Measurements from ENCODE around the gene PGAM2. TPM values are rescaled to one million over a fixed set of nuclear protein-coding genes. Genes with fewer than 3 reads are reported as not detected.

The PGAM2 gene
- polyA plus RNA-seq, 1 experiment: 0.16 TPM

DNA sequence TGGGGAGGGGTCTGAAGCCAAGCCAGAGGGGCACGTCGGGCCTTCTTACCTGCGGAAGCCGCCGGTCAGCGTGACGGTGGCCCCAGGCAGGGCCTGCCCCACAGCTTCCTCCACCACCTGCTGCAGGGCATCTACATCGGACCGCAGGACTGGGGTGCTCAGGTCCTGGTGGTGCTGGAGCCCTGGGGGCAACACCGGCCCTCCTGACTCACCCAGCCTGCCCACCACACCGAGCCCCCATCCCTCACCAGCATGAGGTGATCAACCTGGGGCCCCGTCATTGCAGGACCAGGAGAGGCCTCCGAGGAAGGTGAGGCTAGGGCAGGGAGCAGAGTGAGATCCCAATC, 9.0 kb upstream of the PGAM2 start:
- no peak for DNase-seq (ENCODE audit: low read depth)
- Histone ChIP-seq H3K36me3 (ENCODE audit: control insufficient read depth, insufficient read depth, low read length) (peaks cover 37% of the 10 kb centered on the region), H3K27me3 (ENCODE audit: control insufficient read depth, insufficient read depth, low read length) (no peaks in the 10 kb centered on the region), H3K4me3 (ENCODE audit: low read depth, low read length) (no peak overlapping the region)
- TF ChIP-seq, protein P1, sequence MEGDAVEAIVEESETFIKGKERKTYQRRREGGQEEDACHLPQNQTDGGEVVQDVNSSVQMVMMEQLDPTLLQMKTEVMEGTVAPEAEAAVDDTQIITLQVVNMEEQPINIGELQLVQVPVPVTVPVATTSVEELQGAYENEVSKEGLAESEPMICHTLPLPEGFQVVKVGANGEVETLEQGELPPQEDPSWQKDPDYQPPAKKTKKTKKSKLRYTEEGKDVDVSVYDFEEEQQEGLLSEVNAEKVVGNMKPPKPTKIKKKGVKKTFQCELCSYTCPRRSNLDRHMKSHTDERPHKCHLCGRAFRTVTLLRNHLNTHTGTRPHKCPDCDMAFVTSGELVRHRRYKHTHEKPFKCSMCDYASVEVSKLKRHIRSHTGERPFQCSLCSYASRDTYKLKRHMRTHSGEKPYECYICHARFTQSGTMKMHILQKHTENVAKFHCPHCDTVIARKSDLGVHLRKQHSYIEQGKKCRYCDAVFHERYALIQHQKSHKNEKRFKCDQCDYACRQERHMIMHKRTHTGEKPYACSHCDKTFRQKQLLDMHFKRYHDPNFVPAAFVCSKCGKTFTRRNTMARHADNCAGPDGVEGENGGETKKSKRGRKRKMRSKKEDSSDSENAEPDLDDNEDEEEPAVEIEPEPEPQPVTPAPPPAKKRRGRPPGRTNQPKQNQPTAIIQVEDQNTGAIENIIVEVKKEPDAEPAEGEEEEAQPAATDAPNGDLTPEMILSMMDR (IDR thresholded peaks at IDR 0.05; ENCODE audit: insufficient read depth, low read depth, low read length): no peak
- ChIA-PET CTCF (interaction anchor here (0.9 to 1.6 kb wide), 3 partner anchors 28 to 126 kb away, joined by 3 to 4 read pairs (median 3); partner anchors contain the start of gene YKT6), POLR2A (no interaction called here)

DNA sequence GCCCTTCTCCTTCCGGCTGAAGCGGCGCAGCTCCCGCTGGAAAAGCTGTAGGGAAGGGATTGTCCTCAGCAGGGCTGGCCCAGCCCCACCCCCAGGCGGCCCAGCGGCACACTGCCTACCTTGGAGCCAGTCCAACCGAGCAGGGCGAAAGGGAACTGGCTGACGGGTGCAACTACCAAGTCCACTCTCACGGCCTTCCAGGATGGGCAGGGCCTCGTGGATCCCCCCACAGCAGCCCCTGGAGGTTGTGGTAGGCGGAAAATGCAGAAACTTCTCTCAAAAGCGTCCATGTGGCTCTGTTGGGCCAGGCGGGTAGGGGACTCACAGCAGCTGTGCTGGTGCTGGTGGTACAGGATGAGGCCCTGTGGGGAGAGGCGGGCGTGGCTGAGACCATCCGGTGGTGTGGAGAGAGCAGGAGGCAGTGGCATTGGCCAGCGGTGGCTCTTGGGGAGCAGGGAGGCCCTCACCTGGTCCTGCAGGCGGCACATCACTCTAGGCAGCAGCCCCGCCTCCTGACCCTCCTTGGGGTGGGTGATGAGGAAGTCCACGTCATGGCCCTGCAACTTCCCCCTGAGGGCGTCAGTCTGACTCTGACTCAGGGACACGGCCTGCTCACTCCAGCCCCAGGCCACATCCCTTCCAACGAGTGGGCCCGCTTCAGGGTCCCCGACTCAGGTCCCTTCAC, 8.4 kb upstream of the PGAM2 start:
- POLR2A ChIA-PET: no interaction called here
- H3K27me3 ChIP-seq (ENCODE audit: control insufficient read depth, insufficient read depth, low read length): no peaks in the 10 kb centered on the region
- CTCF ChIA-PET: interaction anchor here (0.9 to 3.6 kb wide), 4 partner anchors 29 to 127 kb away, joined by 3 to 52 read pairs (median 4); partner anchors contain the start of genes DBNL and YKT6
- TF ChIP-seq, protein P1 (IDR thresholded peaks at IDR 0.05; ENCODE audit: insufficient read depth, low read depth, low read length): no peak
- H3K36me3 ChIP-seq (ENCODE audit: control insufficient read depth, insufficient read depth, low read length): peaks cover 32% of the 10 kb centered on the region
- DNase-seq (ENCODE audit: low read depth): no peak
- no peak overlapping the region for H3K4me3 ChIP-seq (ENCODE audit: low read depth, low read length)

DNA sequence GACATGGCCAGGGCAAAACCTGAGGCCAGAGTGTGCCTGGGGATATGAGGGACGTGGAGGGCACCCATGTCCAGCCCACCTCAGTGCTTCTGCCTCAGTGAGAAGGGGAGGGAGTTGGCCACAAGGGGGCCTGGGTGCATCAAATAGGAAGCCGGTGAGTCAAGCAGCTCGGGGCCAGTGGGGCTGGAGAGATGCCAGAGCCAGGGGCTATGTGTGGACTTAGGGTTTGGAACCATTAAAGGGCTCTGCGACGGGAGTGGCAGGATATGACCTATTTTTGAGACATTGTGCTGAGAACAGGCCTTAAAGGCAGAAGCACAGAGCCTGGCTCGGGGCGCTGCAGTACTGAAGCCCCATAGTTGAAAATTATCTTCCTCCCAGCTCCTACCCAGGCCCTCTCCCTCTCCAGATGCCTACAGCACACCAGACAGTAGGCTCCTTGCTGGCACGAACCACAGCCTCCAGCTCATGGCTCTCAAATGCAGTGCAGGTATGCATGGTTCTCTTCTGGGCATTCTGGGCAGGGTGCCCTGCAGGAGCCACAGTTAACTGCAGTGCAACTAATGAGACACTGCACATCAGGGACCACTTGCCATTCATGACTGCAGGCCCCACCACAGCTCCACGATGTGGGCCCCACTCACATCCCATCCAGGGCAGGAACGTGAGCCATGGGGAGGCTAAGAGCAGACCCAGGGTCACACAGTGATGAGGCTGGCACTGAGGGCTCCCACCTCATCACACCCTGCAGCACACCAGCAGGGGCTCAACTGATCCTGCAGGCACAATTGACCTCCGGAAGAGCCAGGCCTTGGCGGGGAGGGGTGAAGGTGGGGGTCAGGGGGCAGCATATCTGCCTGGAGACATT, 7.2 kb upstream of the PGAM2 start:
- ChIA-PET POLR2A (interaction anchor here (0.8 kb wide), 1 partner anchor 16 kb away, joined by 3 read pairs; no protein-coding TSS in a partner anchor), CTCF (interaction anchor here (0.7 to 3.6 kb wide), 20 partner anchors 8 to 492 kb away, joined by 3 to 52 read pairs (median 6); partner anchors contain the start of genes DBNL, GCK, POLD2 and YKT6)
- Histone ChIP-seq H3K4me3 (ENCODE audit: low read depth, low read length) (no peak overlapping the region), H3K27me3 (ENCODE audit: control insufficient read depth, insufficient read depth, low read length) (no peaks in the 10 kb centered on the region), H3K36me3 (ENCODE audit: control insufficient read depth, insufficient read depth, low read length) (peaks cover 22% of the 10 kb centered on the region)
- DNase-seq (ENCODE audit: low read depth): peak; percentile 44
- TF ChIP-seq, protein P1 (IDR thresholded peaks at IDR 0.05; ENCODE audit: insufficient read depth, low read depth, low read length): peak; percentile 92

DNA sequence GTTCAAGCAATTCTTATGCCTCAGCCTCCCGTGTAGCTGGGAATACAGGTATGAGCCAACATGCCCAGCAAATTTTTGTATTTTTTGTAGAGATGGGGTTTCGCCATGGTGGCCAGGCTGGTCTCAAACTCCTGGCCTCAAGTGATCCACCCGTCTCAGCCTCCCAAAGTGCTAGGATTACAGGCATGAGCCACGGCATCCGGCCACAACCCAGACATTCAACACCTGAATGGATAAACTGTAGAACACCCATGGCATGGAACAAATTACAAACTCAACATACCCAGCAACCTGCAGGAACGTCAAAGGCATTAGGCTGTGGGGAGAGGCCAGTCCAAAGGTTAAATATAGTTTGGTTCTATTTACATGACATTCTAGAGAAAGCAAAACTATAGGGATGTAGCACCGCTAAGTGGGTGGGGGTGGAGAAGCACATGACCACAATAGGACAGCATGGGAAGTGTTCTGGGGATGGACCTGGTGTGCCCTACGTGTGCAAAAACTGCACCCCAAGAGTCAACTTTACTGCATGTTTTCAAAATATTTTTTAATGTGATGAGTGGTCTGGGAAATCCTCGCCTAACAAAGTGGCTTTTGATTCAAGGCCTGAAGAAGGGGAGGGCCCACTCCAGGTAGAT, 6.5 kb upstream of the PGAM2 start:
- POLR2A ChIA-PET: no interaction called here
- Histone ChIP-seq H3K4me3 (ENCODE audit: low read depth, low read length) (no peak overlapping the region), H3K36me3 (ENCODE audit: control insufficient read depth, insufficient read depth, low read length) (peaks cover 18% of the 10 kb centered on the region), H3K27me3 (ENCODE audit: control insufficient read depth, insufficient read depth, low read length) (no peaks in the 10 kb centered on the region)
- CTCF ChIA-PET: interaction anchor here (0.7 to 3.6 kb wide), 21 partner anchors 9 to 492 kb away, joined by 3 to 52 read pairs (median 6); partner anchors contain the start of genes DBNL, GCK, POLD2 and YKT6
- no peak for DNase-seq (ENCODE audit: low read depth)
- TF ChIP-seq, protein P1 (IDR thresholded peaks at IDR 0.05; ENCODE audit: insufficient read depth, low read depth, low read length): no peak
